DOHH2 (cell line): ENCODE data around the gene WDR70.
"Not testable (repeated sequence)": the region's sequence is repeated elsewhere in the genome, so short reads cannot be mapped to it uniquely, and the experiment has no call there.

ENCODE experiments used
- CTCF ChIP-seq: fragments of 200-600 bp; sonication (generic); IDR thresholded peaks from one replicate; pipeline ENCODE4 v1.5.1; 2014; ENCODE audit warnings: antibody characterized with exemption, mild to moderate bottlenecking, low read depth, low read length; ENCODE audit not compliant: poor library complexity, severe bottlenecking
- EZH2phosphoT487 ChIP-seq: fragments of 200-600 bp; sonication (generic); IDR thresholded peaks from 2 replicates; pipeline ENCODE4 v1.6.1; 2017; ENCODE audit warnings: borderline replicate concordance, mild to moderate bottlenecking, antibody characterized with exemption, low read length, moderate library complexity, mixed read lengths

GRCh38 chr5:37469383-37469782 lies 90.3 kb downstream of the WDR70 start:
- not testable (repeated sequence) for TF ChIP-seq CTCF, EZH2phosphoT487
